Adrenal gland (tissue), 5 donors: ENCODE results near the gene SEPTIN12.

Experiments used
- POLR2A ChIP-seq, 2 donors: fragments of 450-650 bp; IDR thresholded peaks; one replicate each; pipeline ENCODE4 v1.6.1; 2017; ENCODE audit warnings: antibody characterized with exemption in 2 of 2, mild to moderate bottlenecking in 2 of 2, moderate library complexity in 1 of 2
- TF ChIP-seq, protein P1 (sequence below), 6 experiments: fragments of 450-650 bp in 4 of 6; fragments of 200-600 bp in 2 of 6; sonication (generic) in 1 of 6; IDR thresholded peaks; 1 replicate in 5 of 6; 2 replicates in 1 of 6; pipeline versions ENCODE4 v1.5.1 to v1.8.0; 2016 to 2021; ENCODE audit warnings: antibody characterized with exemption in 6 of 6, mild to moderate bottlenecking in 2 of 6, moderate library complexity in 1 of 6
- donor health status: DM: no; HTN: no; CAD: no.

DNA sequence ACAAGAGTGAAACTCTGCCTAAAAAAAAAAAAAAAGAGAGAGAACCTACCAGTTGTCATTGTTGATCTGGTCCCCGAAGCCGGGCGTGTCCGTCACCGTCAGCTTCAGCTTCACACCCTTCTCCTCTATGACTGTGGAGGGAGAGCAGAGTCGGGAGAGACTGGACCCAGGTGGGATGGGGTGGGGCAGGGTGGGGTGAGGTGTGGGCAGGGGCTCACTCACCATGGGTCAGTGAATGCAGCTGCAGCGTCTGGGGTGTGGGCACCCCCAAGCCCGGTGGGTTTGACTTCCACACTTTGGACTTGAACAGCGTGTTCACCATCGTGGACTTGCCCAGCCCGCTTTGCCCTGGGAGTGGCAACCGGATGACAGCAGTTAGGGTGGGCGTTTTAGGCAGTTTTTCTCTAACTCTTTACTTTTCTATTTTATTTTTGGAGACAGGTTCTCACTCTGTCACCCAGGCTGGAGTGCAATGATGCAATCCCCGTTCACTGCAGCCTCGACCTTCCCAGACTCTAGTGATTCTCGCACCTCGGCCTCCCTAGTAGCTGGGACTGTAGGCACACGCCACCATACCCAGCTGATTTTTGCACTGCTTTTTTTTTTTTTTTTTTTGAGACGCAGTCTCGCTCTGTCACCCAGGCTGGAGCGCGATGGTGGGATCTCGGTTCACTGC, 2.2 kb downstream of the SEPTIN12 start:
- TF ChIP-seq, protein P1, sequence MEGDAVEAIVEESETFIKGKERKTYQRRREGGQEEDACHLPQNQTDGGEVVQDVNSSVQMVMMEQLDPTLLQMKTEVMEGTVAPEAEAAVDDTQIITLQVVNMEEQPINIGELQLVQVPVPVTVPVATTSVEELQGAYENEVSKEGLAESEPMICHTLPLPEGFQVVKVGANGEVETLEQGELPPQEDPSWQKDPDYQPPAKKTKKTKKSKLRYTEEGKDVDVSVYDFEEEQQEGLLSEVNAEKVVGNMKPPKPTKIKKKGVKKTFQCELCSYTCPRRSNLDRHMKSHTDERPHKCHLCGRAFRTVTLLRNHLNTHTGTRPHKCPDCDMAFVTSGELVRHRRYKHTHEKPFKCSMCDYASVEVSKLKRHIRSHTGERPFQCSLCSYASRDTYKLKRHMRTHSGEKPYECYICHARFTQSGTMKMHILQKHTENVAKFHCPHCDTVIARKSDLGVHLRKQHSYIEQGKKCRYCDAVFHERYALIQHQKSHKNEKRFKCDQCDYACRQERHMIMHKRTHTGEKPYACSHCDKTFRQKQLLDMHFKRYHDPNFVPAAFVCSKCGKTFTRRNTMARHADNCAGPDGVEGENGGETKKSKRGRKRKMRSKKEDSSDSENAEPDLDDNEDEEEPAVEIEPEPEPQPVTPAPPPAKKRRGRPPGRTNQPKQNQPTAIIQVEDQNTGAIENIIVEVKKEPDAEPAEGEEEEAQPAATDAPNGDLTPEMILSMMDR (IDR thresholded peaks at IDR 0.05) = no peak
- no peak for TF ChIP-seq POLR2A (IDR thresholded peaks at IDR 0.05)
